Dendritic cell treated with granulocyte-macrophage colony-stimulating factor and Interleukin-4, amounts not matched to agents 40 ng/mL and 50 ng/mL, for 4 days (primary cell): Measurements from ENCODE around the gene FAM234A.

Source experiments
- H3K27ac Mint-ChIP-seq: one replicate; pipeline ENCODE4 v1.8.0; 2022; ENCODE audit warnings: mild to moderate bottlenecking, mixed read lengths
- H3K27me3 Mint-ChIP-seq: one replicate; pipeline ENCODE4 v1.8.0; 2022; ENCODE audit warnings: mild to moderate bottlenecking, mixed read lengths
- H3K36me3 Mint-ChIP-seq: one replicate; pipeline ENCODE4 v1.8.0; 2022; ENCODE audit warnings: low read depth, mixed read lengths
- H3K4me1 Mint-ChIP-seq: one replicate; pipeline ENCODE4 v1.8.0; 2022; ENCODE audit warnings: low read depth, mixed read lengths
- H3K4me3 Mint-ChIP-seq: one replicate; pipeline ENCODE4 v1.8.0; 2022; ENCODE audit warnings: mild to moderate bottlenecking, moderate library complexity, mixed read lengths
- H3K9me3 Mint-ChIP-seq: one replicate; pipeline ENCODE4 v1.8.0; 2022; ENCODE audit warnings: mixed read lengths
- intact Hi-C: fragments of 100-400 bp; cut with micrococcal nuclease; formaldehyde crosslinking; loops from one replicate; pipeline ENCODE4 v1.15.0; 2022

FAM234A gene

DNA sequence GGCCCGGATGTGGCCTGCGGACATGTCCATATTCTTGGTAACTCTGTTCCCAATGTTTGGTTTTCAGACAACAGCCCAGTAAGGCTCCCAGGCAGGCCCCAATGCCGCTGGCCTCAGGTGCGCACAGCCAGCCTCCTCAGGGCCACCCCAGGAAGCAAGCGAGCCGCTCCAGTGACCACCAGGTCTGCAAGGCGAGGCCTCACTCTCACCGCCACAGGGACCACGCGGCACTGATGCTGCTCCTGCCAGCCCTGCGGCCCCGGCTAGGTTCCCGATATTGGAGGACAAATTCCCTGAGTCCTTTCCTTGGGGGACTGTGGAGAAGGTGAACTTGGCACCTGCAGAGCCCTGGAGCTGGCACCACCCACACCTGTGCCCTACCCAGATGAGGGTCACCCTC, 67.3 kb downstream of the FAM234A start:
- Mint-ChIP-seq H3K9me3 (no peaks in the 10 kb centered on the region), H3K36me3 (peaks cover 89% of the 10 kb centered on the region), H3K27me3 (no peaks in the 10 kb centered on the region), H3K4me1 (peaks cover 15% of the 10 kb centered on the region), H3K27ac (no peak overlapping the region), H3K4me3 (no peak overlapping the region)
- intact Hi-C loops, result no loop called here

DNA sequence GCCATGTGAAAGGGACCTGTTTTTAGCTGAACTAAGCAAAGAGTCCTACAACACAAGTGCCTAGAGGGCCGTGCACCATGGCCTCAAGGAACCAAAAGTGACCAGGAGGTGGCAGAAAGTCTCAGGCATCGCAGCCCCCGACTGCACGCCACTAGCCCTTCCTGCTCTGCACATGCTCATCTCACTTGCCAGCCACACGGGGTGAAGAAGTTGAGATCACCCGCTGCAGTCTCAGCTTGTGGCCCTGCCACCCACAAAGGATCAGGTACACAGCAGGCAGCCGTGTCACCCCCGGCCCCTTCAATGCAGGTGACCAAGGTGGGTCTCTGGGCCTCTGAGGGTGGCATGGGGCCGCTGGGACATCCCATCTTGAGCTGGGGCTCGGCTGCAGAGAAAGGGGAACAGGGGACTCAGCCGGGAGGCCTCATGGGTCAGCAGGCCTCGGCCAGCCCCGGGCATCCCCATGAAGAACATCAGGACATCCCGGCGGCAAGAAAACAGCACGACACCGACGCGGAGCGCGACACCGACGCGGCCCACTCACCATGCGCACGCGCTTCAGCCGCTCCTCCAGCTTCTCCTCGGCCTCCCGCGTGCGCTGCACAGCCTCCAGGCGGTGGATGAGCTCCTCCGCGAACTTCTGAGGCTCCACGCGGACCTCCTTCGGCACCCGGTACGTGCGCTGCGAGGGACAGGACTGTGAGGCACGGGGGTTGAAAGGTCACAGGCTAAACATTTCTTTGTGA, 69.3 kb downstream of the FAM234A start:
- Mint-ChIP-seq H3K27ac (no peak overlapping the region), H3K36me3 (peaks cover 91% of the 10 kb centered on the region), H3K4me3 (no peak overlapping the region), H3K9me3 (no peaks in the 10 kb centered on the region), H3K4me1 (peaks cover 27% of the 10 kb centered on the region), H3K27me3 (no peaks in the 10 kb centered on the region)
- intact Hi-C loops, result no loop called here

DNA sequence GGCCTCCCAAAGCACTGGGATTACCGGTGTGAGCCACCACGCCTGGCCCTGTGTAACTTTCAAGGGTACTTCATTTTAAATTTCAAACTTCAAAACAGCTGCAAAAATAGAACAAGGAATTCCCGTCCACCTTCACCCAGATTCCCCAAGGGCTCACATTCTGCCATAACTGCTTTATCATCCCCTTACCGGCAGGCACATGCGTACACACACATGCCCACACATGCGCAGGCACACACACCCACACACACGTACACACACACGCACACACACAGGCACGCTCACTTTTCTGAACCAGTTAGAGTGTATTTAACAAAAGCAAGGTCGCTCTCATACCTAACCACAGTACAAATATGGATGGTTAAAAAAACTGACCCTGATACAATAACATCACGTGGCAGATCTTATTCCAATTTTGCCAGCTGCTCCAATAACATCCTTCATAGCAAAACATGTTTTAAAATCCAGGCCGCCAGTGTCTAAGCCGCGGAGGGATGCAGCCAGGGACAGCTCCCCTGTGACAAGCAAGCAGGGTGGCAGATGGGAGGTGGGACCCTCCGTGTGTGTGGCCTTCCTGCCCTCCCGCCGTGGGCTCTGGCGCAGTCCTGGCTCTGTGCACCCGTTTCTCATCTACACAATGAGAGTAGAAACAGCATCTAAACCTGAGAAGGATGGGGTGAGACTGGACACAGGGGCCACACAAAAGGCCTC, 71.5 kb downstream of the FAM234A start:
- Mint-ChIP-seq H3K36me3 (peaks cover 96% of the 10 kb centered on the region), H3K27ac (peak overlapping the region; percentile 15), H3K4me1 (peaks cover 27% of the 10 kb centered on the region), H3K27me3 (no peaks in the 10 kb centered on the region), H3K9me3 (no peaks in the 10 kb centered on the region), H3K4me3 (no peak overlapping the region)
- intact Hi-C loops, result no loop called here

DNA sequence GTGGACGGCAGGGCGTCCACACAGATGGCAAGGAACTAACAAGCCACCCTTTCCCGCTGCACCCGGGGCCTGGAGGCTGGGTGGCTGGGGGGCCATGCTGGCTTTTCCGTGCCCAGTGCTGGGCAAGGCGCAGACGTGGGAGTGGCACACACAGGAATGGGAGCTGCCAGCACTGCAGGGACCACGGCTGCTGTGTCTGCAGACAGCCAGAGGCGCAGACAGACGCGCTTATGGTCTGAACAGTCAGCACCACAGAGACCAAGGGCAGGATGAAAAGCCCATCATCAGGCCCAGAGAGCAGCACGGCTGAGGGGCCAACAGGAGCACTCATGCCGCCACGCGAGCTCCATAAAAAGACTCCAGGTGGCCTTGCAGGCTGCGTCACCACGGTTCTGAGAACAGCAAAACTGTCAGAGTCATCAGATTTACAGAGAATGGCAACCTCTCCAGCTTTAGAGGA, 72.3 kb downstream of the FAM234A start:
- intact Hi-C loops, result no loop called here
- H3K9me3 Mint-ChIP-seq, result no peaks in the 10 kb centered on the region
- peaks cover 27% of the 10 kb centered on the region for H3K4me1 Mint-ChIP-seq
- H3K27ac Mint-ChIP-seq, result no peak overlapping the region
- H3K36me3 Mint-ChIP-seq, result peaks cover 98% of the 10 kb centered on the region
- H3K4me3 Mint-ChIP-seq, result no peak overlapping the region
- no peaks in the 10 kb centered on the region for H3K27me3 Mint-ChIP-seq

DNA sequence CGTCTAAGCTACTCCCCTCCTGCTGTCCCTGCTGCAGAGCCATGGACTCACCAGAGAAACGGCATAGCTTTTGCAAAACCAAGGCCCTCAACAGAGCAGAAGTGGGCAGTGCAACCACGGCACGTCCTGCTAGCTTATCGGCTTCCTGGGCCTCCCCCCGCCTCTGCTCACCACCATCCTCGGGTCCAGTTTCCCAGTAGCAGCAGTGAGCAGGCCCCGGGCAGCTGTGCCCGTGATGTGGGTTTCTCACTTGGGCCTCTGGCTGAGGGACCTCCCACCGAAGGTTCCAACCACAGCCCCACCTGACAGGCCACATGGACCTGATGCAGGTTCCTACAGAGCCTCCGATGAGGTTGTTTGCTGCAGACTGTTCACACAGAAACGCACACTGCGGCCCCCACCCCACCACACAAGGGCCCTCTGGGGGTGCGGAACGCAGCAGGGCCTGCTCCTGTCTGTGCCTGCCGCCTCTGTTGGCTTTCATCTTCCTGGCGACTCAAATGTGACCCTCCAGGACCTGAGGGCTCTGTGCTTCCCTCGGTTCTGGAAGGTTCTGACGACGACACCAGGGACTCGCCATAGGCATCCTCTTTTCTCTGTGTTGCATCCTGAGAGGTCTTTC, 73.2 kb downstream of the FAM234A start:
- Mint-ChIP-seq H3K36me3 (peaks cover 98% of the 10 kb centered on the region), H3K27me3 (no peaks in the 10 kb centered on the region), H3K4me1 (peaks cover 27% of the 10 kb centered on the region), H3K27ac (no peak overlapping the region), H3K4me3 (no peak overlapping the region), H3K9me3 (no peaks in the 10 kb centered on the region)
- intact Hi-C loops, result no loop called here

DNA sequence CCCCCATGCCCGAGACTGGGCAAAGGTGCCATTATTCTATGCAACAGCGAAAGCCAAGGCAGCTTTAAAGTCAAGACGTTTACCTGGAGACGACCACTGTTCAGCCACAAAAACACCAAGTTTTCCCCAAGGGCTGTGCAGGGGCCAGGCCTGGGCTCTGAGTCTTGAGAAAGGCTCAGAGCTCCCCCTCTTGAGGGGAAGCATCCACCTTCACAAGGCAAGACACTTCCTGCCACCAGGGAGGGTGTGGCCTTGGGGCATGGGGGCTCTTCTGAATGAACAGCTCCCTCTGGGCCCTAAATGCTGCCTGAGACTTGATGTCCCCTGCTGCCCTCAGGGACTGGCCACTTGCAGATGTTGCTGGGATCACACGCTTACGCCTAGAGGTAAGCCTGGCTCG, 74.9 kb downstream of the FAM234A start:
- Mint-ChIP-seq H3K4me3 (no peak overlapping the region), H3K4me1 (peaks cover 17% of the 10 kb centered on the region), H3K36me3 (peaks cover 98% of the 10 kb centered on the region), H3K27me3 (no peaks in the 10 kb centered on the region), H3K9me3 (no peaks in the 10 kb centered on the region), H3K27ac (no peak overlapping the region)
- intact Hi-C loops, result no loop called here

DNA sequence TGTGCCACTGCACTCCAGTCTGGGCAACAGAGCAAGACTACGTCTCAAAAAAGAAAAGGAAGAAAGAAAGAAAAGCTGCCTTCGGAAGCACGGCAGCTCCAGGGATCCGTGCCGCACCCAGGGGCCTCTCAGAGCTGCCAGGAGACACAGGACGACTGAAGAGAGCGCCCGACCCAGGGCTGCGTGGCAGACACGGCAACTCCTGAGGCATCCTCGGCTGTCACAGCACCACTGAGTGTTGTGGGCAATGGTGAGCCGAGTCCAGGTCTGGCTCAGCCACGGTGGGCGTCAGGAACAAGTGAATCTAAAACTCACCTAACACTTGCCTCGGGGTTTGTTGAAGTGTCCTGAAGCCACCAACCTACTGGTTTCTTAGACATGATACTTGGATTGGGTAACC, 77.1 kb downstream of the FAM234A start:
- Mint-ChIP-seq H3K27ac (no peak overlapping the region), H3K4me3 (no peak overlapping the region), H3K4me1 (peaks cover 14% of the 10 kb centered on the region), H3K9me3 (no peaks in the 10 kb centered on the region), H3K27me3 (no peaks in the 10 kb centered on the region), H3K36me3 (peaks cover 93% of the 10 kb centered on the region)
- intact Hi-C loops, result no loop called here

DNA sequence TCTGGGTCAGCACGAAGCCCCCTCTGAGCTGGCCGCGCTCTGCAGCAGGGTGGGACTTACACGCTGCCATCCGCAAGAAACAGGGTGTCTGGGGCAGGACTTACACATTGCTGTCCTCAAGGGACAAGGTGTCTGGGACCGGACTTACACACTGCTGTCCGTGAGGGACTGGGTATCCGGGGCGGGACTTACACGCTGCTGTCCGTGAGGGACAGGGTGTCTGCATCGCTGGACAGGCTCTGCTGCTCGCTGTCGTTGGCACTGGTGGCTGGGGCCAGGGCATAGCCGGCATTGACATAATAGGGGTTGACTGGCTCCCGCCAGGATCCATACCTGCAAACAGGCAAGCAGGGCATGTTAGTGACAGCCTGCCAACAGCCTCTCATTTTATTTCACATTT, 79.7 kb downstream of the FAM234A start:
- Mint-ChIP-seq H3K27me3 (no peaks in the 10 kb centered on the region), H3K27ac (no peak overlapping the region), H3K36me3 (peaks cover 88% of the 10 kb centered on the region), H3K4me3 (no peak overlapping the region), H3K9me3 (no peaks in the 10 kb centered on the region), H3K4me1 (no peaks in the 10 kb centered on the region)
- intact Hi-C loops, result no loop called here

DNA sequence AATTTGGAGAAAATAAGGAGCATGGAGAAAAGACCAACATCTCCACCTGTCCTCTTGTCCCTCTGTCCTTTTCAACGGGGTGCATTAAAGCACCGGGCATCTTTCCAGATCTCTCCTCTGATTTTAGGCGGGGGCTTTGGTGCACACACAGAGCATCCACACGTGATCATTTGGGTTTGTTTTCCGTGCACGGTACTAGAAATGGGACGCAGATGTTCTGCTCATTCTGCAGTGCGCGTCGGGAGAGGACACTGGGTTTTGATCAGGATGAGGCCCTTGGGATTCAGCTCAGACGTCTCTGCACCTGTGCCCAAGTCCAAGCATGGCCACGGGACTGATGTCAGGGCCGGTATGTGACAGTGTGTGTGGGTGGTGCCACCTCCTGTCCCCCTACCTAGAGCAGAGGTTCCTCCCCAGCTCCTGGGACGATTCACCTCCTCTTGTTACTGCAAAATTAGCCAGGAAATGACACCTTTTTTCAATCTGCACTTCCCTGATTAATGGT, 80.2 kb downstream of the FAM234A start:
- H3K27me3 Mint-ChIP-seq, result no peaks in the 10 kb centered on the region
- no peak overlapping the region for H3K27ac Mint-ChIP-seq
- intact Hi-C loops, result loop anchor here (5.0 kb wide), 1 partner anchor 37 kb away; the partner anchor contains the start of gene AXIN1
- peaks cover 88% of the 10 kb centered on the region for H3K36me3 Mint-ChIP-seq
- no peak overlapping the region for H3K4me3 Mint-ChIP-seq
- peaks cover 2% of the 10 kb centered on the region for H3K4me1 Mint-ChIP-seq
- H3K9me3 Mint-ChIP-seq, result no peaks in the 10 kb centered on the region
